Keratinocyte (primary cell): Measurements from ENCODE around the gene C1orf52. TPM values are rescaled to one million over a fixed set of nuclear protein-coding genes. Genes with fewer than 3 reads are reported as not detected.
A peak's percentile ranks its signal among the peaks of the same experiment; 100 is the strongest.

Experiments
- DNase-seq: peaks from one replicate; pipeline ENCODE4 v3.0.0-alpha.2; 2011; ENCODE audit warnings: low read depth, missing footprints, low spot score
- FAIRE-seq: peaks from 2 replicates; lab custom pipeline; 2011; peaks lifted over from hg19 to GRCh38; lab: Jason Lieb, UNC
- H2AFZ ChIP-seq: 2 replicates; pipeline ENCODE4 v1.6.0; 2012; ENCODE audit warnings: low read length, control low read depth, inconsistent platforms; ENCODE audit not compliant: control insufficient read depth
- H3K27ac ChIP-seq: 2 replicates; pipeline ENCODE4 v1.5.1; 2011; ENCODE audit warnings: low read length; ENCODE audit not compliant: control insufficient read depth, insufficient read depth
- H3K27me3 ChIP-seq: 3 replicates; pipeline ENCODE4 v1.6.0; 2011; ENCODE audit warnings: low read length; ENCODE audit not compliant: control insufficient read depth, insufficient read depth; ENCODE audit errors: extremely low read depth
- H3K36me3 ChIP-seq, 2 experiments: 2 replicates in 1 of 2; 3 replicates in 1 of 2; pipeline ENCODE4 v1.5.1; 2011; ENCODE audit warnings: low read length in 2 of 2, mild to moderate bottlenecking in 1 of 2; ENCODE audit not compliant: control insufficient read depth in 2 of 2, insufficient read depth in 2 of 2; ENCODE audit errors: extremely low read depth in 1 of 2
- H3K4me1 ChIP-seq: 3 replicates; pipeline ENCODE4 v1.5.1; 2011; ENCODE audit warnings: low read length; ENCODE audit not compliant: control insufficient read depth, insufficient read depth; ENCODE audit errors: extremely low read depth
- H3K4me2 ChIP-seq: 3 replicates; pipeline ENCODE4 v1.6.0; 2011; ENCODE audit warnings: low read depth, low read length; ENCODE audit not compliant: control insufficient read depth, insufficient read depth; ENCODE audit errors: extremely low read depth
- H3K4me3 ChIP-seq, 3 experiments: fragments of 200-600 bp in 1 of 3; sonication (generic) in 1 of 3; 2 replicates in 2 of 3; 3 replicates in 1 of 3; pipeline ENCODE4 v1.5.1; 2011 to 2016; ENCODE audit warnings: low read length in 3 of 3, mild to moderate bottlenecking in 3 of 3, control low read depth in 2 of 3, inconsistent platforms in 1 of 3, low read depth in 1 of 3, mixed read lengths in 1 of 3, mixed run types in 1 of 3, moderate library complexity in 1 of 3; ENCODE audit not compliant: control insufficient read depth in 2 of 3, insufficient read depth in 2 of 3; ENCODE audit errors: extremely low read depth in 1 of 3
- H3K79me2 ChIP-seq: 2 replicates; pipeline ENCODE4 v1.6.0; 2012; ENCODE audit warnings: low read length; ENCODE audit not compliant: control insufficient read depth, insufficient read depth
- H3K9ac ChIP-seq: 3 replicates; pipeline ENCODE4 v1.6.0; 2011; ENCODE audit warnings: low read length; ENCODE audit not compliant: control insufficient read depth, insufficient read depth; ENCODE audit errors: extremely low read depth
- H3K9me1 ChIP-seq: 3 replicates; pipeline ENCODE4 v1.6.0; 2011; ENCODE audit warnings: low read length; ENCODE audit not compliant: control insufficient read depth, insufficient read depth; ENCODE audit errors: extremely low read depth
- H3K9me3 ChIP-seq: 2 replicates; pipeline ENCODE4 v1.5.1; 2012; ENCODE audit warnings: low read depth, low read length; ENCODE audit not compliant: control insufficient read depth
- H4K20me1 ChIP-seq: 3 replicates; pipeline ENCODE4 v1.6.0; 2011; ENCODE audit warnings: low read length; ENCODE audit not compliant: control insufficient read depth, insufficient read depth; ENCODE audit errors: extremely low read depth
- EZH2 ChIP-seq: IDR thresholded peaks from one replicate; pipeline ENCODE4 v1.6.1; 2012; ENCODE audit warnings: inconsistent platforms, mild to moderate bottlenecking, low read length, moderate library complexity
- dilution Hi-C: fragments of 300-500 bp; cut with MboI; formaldehyde crosslinking; loops from one replicate; pipeline ENCODE4 v1.7.0; 2020; ENCODE audit warnings: low sequenced_read_pairs; ENCODE audit not compliant: extremely low pct_ligation_motif_present
- polyA plus RNA-seq, 5 experiments: library from polyadenylated mRNA; depleted of rRNA in 3 of 5; stranded (reverse) in 3 of 5; stranded (forward) in 1 of 5; unstranded in 1 of 5; fragments of >200 nt; gene quantifications; 1 replicate in 1 of 5; 2 replicates in 3 of 5; 3 replicates in 1 of 5; pipeline versions ENCODE4 v1.2.1 to v1.2.3, GENCODE V29; 2011 to 2012; ENCODE audit warnings: missing spikeins in 2 of 5, low read depth in 1 of 5, low replicate concordance in 1 of 5
- TF ChIP-seq, protein P1 (sequence below), 3 experiments: IDR thresholded peaks in 1 of 3; conservative IDR thresholded peaks in 1 of 3; optimal IDR thresholded peaks in 1 of 3; 2 replicates in 2 of 3; 3 replicates in 1 of 3; pipeline versions ENCODE3 to v1.5.1; 2011; ENCODE audit warnings: low read length in 3 of 3, mild to moderate bottlenecking in 3 of 3, moderate library complexity in 2 of 3, control low read depth in 1 of 3, inconsistent platforms in 1 of 3; ENCODE audit not compliant: insufficient read depth in 2 of 3; ENCODE audit errors: extremely low read depth in 1 of 3

C1orf52 gene
- polyA plus RNA-seq, 1 donor (not counting 4 experiments of a cell fraction or from before 2014, with no cell fraction given), result 27.3 TPM

DNA sequence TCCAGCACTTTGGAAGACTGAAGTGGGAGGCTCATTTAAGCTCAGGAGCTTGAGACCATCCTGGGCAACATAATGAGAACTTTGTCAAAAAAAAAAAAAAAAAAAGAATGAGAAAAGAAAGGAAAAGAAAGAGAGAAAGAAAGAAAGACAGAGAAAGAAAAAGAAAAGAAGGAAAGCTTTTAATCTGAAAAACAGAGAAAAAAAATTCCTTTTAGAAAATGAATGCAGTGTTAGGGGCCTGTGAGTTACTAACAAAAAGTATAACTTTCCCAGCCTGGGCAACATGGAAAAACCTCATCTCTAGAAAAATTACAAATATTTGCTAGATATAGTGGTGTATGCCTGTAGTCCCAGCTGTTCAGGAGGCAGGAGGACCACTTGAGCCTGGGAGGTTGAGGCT lies 42.8 kb downstream of the C1orf52 start:
- Histone ChIP-seq H3K27ac (no peak overlapping the region), H3K4me1 (peaks cover 3% of the 10 kb centered on the region), H3K9ac (no peak overlapping the region), H3K9me1 (no peaks in the 10 kb centered on the region), H3K27me3 (no peaks in the 10 kb centered on the region), H3K36me3 (no peaks in the 10 kb centered on the region), H2AFZ (no peak overlapping the region), H3K4me2 (no peak overlapping the region), H3K9me3 (no peaks in the 10 kb centered on the region), H3K79me2 (no peaks in the 10 kb centered on the region), H4K20me1 (no peaks in the 10 kb centered on the region), H3K4me3 (no peak overlapping the region)
- DNase-seq, result no peak
- no peak for TF ChIP-seq EZH2
- dilution Hi-C loops, result no loop called here
- FAIRE-seq, result no peak

DNA sequence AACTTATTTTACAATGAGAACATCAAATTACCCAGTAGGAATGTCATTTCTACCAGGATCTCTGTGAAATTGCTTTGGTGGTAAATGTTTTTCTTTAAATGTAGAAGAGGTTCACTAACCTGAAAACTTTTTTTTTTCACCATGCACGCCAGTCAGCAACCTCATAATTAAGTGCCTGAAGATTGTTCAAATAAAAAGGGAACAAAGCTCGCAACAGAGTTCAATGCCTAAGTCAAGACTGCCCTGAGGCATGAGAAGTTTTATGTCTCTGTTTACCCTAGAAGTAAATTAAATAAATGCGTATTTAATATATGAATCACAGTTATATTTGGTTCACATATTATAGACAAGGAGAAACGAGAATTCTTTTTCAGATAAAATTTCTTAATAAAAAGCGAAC lies 44.8 kb downstream of the C1orf52 start:
- no peak overlapping the region for H3K9ac ChIP-seq
- H3K4me2 ChIP-seq, result peak overlapping the region; percentile 6

More for the DNA sequence above, 44.8 kb downstream of the C1orf52 start:
- Histone ChIP-seq H4K20me1 (no peaks in the 10 kb centered on the region), H3K79me2 (no peaks in the 10 kb centered on the region), H3K27me3 (no peaks in the 10 kb centered on the region), H3K9me3 (no peaks in the 10 kb centered on the region), H3K4me1 (peaks cover 3% of the 10 kb centered on the region), H3K4me3 (no peak overlapping the region), H3K27ac (no peak overlapping the region), H2AFZ (peak overlapping the region; percentile 30), H3K36me3 (no peaks in the 10 kb centered on the region), H3K9me1 (no peaks in the 10 kb centered on the region)
- FAIRE-seq (no peak), DNase-seq (no peak)
- TF ChIP-seq, protein P1, sequence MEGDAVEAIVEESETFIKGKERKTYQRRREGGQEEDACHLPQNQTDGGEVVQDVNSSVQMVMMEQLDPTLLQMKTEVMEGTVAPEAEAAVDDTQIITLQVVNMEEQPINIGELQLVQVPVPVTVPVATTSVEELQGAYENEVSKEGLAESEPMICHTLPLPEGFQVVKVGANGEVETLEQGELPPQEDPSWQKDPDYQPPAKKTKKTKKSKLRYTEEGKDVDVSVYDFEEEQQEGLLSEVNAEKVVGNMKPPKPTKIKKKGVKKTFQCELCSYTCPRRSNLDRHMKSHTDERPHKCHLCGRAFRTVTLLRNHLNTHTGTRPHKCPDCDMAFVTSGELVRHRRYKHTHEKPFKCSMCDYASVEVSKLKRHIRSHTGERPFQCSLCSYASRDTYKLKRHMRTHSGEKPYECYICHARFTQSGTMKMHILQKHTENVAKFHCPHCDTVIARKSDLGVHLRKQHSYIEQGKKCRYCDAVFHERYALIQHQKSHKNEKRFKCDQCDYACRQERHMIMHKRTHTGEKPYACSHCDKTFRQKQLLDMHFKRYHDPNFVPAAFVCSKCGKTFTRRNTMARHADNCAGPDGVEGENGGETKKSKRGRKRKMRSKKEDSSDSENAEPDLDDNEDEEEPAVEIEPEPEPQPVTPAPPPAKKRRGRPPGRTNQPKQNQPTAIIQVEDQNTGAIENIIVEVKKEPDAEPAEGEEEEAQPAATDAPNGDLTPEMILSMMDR (optimal IDR thresholded peaks at IDR 0.05 in 1 of 3, IDR thresholded peaks at IDR 0.05 in 1 of 3, conservative IDR thresholded peaks at IDR 0.05 in 1 of 3; ENCODE audit: extremely low read depth in 1 of 3, insufficient read depth in 2 of 3, low read length in 3 of 3), result no peak
- TF ChIP-seq EZH2, result no peak
- dilution Hi-C loops, result no loop called here
